Adrenal gland (tissue), 5 donors: ENCODE measurements around the gene EHMT2.

Experiments
- CTCF ChIP-seq, 6 experiments: fragments of 450-650 bp in 4 of 6; fragments of 200-600 bp in 2 of 6; sonication (generic) in 1 of 6; IDR thresholded peaks; 1 replicate in 5 of 6; 2 replicates in 1 of 6; pipeline versions ENCODE4 v1.5.1 to v1.8.0; 2016 to 2021; ENCODE audit warnings: antibody characterized with exemption in 6 of 6, mild to moderate bottlenecking in 2 of 6, moderate library complexity in 1 of 6
- POLR2A ChIP-seq, 2 donors: fragments of 450-650 bp; IDR thresholded peaks; one replicate each; pipeline ENCODE4 v1.6.1; 2017; ENCODE audit warnings: antibody characterized with exemption in 2 of 2, mild to moderate bottlenecking in 2 of 2, moderate library complexity in 1 of 2
- donor health status: DM: no; HTN: no; CAD: no.

- no peak for TF ChIP-seq CTCF (IDR thresholded peaks at IDR 0.05)
- no peak for TF ChIP-seq POLR2A (IDR thresholded peaks at IDR 0.05)
Observed at GRCh38 chr6:31922942-31923341, 25.4 kb upstream of the EHMT2 start.
